Left renal cortex interstitium (tissue), 4 donors: ENCODE measurements around the gene ENTPD5. TPM values are rescaled to one million over a fixed set of nuclear protein-coding genes. Genes with fewer than 3 reads are reported as not detected.

Experiments
- DNase-seq, 4 donors: peaks; one replicate each; pipeline ENCODE4 v3.0.0-alpha.2; 2013; ENCODE audit warnings: low read depth in 4 of 4, low spot score in 2 of 4, missing footprints in 1 of 4
- polyA plus RNA-seq, 4 donors: library from polyadenylated mRNA; unstranded; fragments of 120-200 nt; gene quantifications; one replicate each; pipeline ENCODE4 v1.2.1, GENCODE V29; 2013; ENCODE audit not compliant: insufficient read length in 4 of 4

ENTPD5 gene, protein sequence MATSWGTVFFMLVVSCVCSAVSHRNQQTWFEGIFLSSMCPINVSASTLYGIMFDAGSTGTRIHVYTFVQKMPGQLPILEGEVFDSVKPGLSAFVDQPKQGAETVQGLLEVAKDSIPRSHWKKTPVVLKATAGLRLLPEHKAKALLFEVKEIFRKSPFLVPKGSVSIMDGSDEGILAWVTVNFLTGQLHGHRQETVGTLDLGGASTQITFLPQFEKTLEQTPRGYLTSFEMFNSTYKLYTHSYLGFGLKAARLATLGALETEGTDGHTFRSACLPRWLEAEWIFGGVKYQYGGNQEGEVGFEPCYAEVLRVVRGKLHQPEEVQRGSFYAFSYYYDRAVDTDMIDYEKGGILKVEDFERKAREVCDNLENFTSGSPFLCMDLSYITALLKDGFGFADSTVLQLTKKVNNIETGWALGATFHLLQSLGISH
- polyA plus RNA-seq, result 10 to 100 TPM; 41.1 to 55.8 (median 49.8) TPM

DNA sequence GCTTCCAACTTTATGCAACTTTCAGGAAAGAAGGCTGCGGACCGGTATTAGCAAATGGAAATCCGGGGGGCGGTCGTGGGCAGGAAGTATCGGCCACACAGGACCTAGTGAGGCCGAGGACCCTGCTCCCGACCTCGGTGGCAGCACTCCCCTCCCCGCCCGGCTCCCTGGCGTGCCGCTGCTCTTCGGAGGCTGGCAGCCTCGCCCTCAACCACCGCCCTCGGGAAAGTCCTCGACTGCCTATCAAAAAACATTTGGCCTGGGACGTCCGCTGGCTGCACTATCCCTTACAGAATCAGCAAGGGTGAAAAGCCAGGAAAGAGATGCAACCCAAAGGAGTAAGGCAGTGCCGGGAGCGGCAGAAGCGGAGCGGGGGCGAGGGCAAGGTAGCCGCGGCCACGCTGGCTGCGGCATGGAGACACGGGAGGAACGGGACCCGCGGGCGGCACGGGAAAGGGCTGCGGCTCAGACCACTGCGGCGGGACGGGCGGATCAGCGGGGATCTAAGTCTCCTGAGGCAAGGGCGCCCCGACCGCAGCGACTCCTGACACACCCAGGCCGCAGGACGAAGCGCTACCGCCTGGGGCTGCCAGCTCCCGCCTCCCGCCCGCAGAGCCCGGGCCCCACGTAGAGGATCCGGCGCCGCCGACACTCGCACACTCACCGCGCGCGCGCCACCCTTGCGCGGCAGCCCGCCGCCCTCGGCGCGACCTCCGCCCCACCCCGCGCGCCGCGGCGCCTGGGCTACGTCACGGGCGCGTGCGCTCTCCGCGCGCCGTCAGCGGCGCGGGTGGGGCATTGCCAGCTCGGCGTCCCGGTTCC, at the start of gene ENTPD5, which contains the start of gene BBOF1:
Gene ENTPD5 (minus strand): TSS at position 703 of the 822 bp plus-strand sequence. CDS start 31,186 bp downstream, outside the sequence.
Gene BBOF1 (plus strand): TSS at position 764 of the 822 bp plus-strand sequence. CDS start 130 bp downstream, outside the sequence.
- DNase-seq, result peak in 3 of 4 donors; percentile 56 to 82 (median 77)

DNA sequence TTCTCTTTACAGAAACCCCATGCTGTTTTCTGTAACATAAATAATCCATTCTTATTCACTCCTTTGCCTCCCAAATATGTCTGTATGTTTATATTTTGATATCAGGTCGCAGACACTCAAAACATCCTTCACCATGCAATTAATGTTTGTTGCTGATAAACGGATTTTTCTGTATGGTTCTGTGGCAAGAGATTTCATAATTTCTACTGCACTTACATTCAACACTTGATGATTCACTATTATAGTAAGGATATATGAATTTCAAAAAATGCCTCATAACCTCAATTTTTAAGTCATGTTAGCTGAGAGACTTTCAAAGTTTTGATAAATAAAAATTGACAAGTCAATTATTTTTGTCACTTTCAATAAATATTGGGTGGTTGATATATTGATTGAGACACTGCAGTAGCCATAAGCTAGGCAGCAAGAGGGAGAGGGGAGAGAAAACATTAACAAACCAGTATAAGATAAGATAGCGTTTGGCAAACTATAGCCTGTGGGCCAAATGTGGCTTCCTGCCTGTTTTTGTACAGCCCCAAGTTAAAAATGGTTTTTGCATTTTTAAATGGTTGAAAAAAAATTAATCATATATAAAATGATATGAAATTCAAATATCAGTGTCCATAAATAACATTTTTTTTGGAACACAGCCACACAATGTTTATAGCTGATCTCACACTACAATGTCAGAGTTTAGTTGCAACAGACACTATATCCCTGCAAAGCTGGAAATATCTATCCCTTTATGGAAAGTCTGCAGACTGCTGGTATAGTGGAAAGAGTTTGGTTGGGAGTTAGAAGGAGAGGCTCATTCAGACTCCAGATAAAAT, 46.9 kb upstream of the ENTPD5 start:
- no peak for DNase-seq

- DNase-seq, result no peak
Measured at GRCh38 chr14:74064883-74065282, 45.8 kb upstream of the ENTPD5 start.

- no peak for DNase-seq
Measured at GRCh38 chr14:74064426-74064825, 45.3 kb upstream of the ENTPD5 start.

DNA sequence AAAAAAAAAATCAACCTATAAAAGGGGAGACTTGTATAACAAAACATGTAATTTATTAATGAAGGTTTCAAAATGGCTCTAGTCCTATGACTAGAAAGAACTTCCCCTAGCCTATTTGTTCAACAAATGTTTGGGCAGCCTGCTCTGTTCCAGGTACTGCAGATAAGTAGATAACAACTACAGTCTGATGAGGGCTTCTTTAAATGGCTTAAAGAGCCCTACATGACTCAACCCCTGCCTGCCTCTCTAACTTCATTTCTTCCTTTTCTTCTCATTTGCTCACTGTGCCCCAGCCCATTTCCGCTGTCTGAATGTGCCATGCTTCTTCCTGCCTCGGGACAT, 43.7 kb upstream of the ENTPD5 start:
- no peak for DNase-seq

DNA sequence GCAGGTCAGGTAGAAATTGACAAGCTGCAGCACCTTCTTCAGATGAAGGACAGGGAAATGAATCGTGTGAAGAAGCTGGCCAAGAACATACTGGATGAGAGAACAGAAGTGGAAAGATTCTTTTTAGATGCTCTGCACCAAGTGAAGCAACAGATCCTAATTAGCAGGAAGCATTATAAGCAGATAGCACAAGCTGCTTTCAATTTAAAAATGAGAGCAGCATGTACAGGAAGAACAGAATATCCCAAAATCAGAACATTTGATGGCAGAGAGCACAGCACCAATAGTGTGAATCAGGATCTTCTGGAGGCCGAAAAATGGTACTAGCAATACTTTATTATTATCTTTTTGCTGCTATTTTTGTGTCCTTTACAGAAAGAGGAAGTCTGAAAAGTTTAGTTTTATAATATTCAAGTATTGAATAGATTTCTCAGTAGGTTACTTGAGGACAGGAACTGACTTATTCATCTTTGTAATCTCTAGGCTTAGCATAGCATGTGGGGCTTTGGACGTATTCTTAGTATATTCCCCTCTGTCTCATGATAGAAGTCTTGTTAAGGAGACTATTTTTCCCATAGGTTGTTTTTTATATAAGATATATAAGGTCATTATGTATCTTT, 30.9 kb upstream of the ENTPD5 start:
- DNase-seq, result no peak

DNA sequence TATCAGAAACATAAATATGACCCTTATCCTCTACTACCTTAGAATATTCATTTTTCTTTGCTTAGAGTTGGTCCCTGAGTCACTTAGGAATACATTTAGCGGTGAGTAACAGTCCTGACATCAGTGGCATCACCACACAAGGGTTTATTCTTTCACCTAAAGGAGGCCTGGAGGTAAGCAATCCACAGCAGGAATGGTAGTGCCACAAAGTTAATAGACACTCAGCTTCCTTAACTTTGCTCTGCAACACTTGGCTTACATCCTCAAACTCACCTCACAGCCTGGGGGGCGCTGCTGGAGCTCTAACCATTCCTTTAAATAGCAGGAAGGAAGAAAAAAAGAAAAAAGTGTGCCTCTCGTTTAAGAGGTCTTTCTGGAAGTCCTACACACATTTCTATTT, 29.2 kb upstream of the ENTPD5 start:
- DNase-seq, result no peak

GRCh38 chr14:74045522-74045921, 26.4 kb upstream of the ENTPD5 start:
- DNase-seq, result no peak

- DNase-seq, result no peak
Measured at GRCh38 chr14:74042296-74042695, 23.2 kb upstream of the ENTPD5 start.

DNA sequence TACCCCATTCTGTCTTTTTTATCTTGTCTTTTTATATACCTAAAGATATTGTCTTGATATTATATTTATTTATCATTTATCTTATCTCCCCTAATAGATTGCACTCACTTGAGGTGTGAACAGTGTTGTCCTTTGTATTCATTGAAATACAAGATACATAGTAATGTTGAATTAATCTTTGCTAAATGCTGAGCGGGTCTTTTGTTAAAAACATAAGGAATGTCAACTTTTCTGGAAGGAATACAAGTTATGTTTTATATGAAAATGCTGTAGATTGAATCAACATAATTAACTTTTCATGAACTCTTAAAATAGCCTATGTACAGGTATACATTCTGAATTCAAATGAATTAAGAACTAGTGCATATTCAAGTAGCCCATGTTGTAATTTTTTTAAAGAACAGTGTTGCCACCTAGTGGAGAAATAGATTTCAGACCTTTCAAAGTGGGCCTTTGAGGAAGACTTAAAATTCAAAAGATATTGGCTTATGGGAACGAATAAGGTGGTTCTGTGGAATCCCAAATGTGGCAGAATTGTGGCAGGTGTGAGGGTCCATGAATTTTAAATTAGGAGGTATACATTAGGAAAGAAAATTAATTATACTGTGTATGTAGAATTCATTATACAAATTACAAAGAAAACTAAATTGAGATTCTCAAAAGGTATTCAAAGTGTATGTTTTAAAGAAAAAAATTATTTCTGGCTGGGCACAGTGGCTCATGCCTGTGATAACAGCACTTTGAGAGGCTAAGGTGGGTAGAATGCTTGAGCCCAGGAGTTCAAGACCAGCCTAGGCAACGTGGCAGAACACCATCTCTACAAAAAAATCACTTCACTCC, 19.2 kb upstream of the ENTPD5 start:
- DNase-seq, result peak in 2 of 4 donors; percentile 21 to 50

GRCh38 chr14:74035556-74035955, 16.5 kb upstream of the ENTPD5 start:
- DNase-seq, result no peak

- no peak for DNase-seq
Measured at GRCh38 chr14:74034572-74034971, 15.5 kb upstream of the ENTPD5 start.

DNA sequence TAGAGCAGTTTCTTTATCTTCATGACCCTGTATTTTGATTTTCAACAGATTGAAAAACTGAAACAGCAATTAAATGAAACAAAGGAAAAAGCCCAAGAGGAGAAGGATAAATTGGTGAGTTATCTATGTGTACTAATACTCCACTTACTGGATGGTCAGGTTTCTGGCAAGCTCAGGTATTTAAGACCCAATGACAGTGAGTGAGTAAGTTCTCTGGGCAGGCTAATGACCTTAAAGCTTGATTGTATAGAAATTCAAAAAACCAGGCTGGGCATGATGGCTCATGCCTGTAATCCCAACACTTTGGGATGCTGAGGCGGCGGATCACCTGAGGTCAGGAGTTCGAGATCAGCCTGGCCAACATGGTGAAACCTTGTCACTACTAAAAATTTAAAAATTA, 10.0 kb upstream of the ENTPD5 start:
- no peak for DNase-seq

GRCh38 chr14:74022346-74022745, 3.3 kb upstream of the ENTPD5 start:
- DNase-seq, result no peak

GRCh38 chr14:74019408-74020137, 485 bp upstream of the ENTPD5 start:
- peak in 1 of 4 donors; percentile 69 for DNase-seq

DNA sequence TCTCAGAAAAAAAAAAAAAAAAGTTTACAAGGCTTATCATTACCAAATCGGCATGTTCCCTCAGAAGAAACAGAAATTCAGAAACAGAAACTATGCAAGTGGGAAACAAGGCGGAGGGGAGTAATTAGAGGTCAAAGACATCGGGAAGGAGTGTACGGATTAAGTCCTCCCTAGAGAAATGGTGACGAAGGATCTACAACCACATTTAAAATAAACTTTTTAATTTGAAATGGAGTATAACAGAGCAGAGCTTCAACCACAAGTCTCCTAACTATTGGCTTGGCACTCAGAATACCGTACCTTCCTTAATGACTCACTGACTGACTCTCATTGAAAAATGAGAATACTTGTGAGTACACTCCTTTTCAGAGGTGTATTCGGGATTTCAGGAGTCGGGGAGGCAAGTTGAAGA, 908 bp downstream of the ENTPD5 start:
- no peak for DNase-seq

GRCh38 chr14:74015963-74016362, 3.1 kb downstream of the ENTPD5 start:
- DNase-seq, result no peak

DNA sequence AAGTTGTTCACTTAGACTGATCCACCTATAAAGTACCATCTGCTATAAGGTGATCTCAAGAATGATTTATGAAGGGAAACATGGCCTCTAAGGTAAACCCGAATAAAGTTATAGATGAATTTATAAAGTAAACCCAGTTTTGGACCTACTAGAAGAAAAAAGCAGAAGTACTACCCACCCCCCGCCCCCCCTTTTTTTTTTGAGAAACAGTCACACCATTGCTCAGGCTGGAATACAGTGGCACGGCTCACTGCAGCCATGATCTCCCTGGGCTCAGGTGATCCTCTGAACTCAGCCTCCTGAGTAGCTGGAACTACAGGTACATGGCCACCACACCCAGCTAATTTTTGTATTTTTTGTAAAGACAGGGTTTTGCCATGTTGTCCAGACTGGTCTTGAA, 3.9 kb downstream of the ENTPD5 start:
- DNase-seq, result no peak

GRCh38 chr14:74014299-74014698, 4.8 kb downstream of the ENTPD5 start:
- no peak for DNase-seq
